GM23338 (cell line): Measurements from ENCODE around the gene CT47C1.
"Not testable (repeated sequence)": the region's sequence is repeated elsewhere in the genome, so short reads cannot be mapped to it uniquely, and the experiment has no call there.

Experiments used
- CREB1 ChIP-seq: fragments of 250-450 bp; sonication (Bioruptor Pico); IDR thresholded peaks from 2 replicates; pipeline ENCODE4 v1.5.0; 2020; ENCODE audit warnings: low read depth, mild to moderate bottlenecking, moderate library complexity
- EZH2 ChIP-seq: fragments of 200-600 bp; sonication (generic); IDR thresholded peaks from one replicate; pipeline ENCODE4 v1.8.0; 2017; ENCODE audit warnings: antibody characterized with exemption, mild to moderate bottlenecking, low read depth; ENCODE audit not compliant: unreplicated experiment
- EZH2phosphoT487 ChIP-seq: fragments of 200-600 bp; sonication (generic); IDR thresholded peaks from one replicate; pipeline ENCODE4 v1.8.1; 2018; ENCODE audit warnings: antibody characterized with exemption; ENCODE audit not compliant: unreplicated experiment
- JUNB ChIP-seq: IDR thresholded peaks from one replicate; pipeline ENCODE4 v1.6.1; 2016; ENCODE audit warnings: antibody characterized with exemption; ENCODE audit not compliant: unreplicated experiment
- NANOG ChIP-seq: IDR thresholded peaks from 2 replicates; pipeline ENCODE4 v1.6.1; 2016; ENCODE audit warnings: antibody characterized with exemption, borderline replicate concordance
- POLR2AphosphoS5 ChIP-seq: IDR thresholded peaks from 2 replicates; pipeline ENCODE4 v1.6.1; 2016; ENCODE audit warnings: antibody characterized with exemption, low read depth
- REST ChIP-seq: IDR thresholded peaks from one replicate; pipeline ENCODE4 v1.6.1; 2018; ENCODE audit warnings: antibody characterized with exemption; ENCODE audit not compliant: unreplicated experiment
- STAT1 ChIP-seq: IDR thresholded peaks from one replicate; pipeline ENCODE4 v1.6.1; 2016; ENCODE audit warnings: antibody characterized with exemption; ENCODE audit not compliant: unreplicated experiment
- ZNF114 ChIP-seq: fragments of 250-450 bp; sonication (Bioruptor Pico); IDR thresholded peaks from 2 replicates; pipeline ENCODE4 v1.5.0; 2020; ENCODE audit warnings: mild to moderate bottlenecking, moderate library complexity
- ZNF331 ChIP-seq: fragments of 250-450 bp; sonication (Bioruptor Pico); IDR thresholded peaks from 2 replicates; pipeline ENCODE4 v1.5.0; 2020; ENCODE audit warnings: low read depth, mild to moderate bottlenecking, moderate library complexity
- ZNF462 ChIP-seq: fragments of 250-450 bp; sonication (Bioruptor Pico); IDR thresholded peaks from 2 replicates; pipeline ENCODE4 v1.5.0; 2020; ENCODE audit warnings: mild to moderate bottlenecking, moderate library complexity
- TF ChIP-seq, protein P1 (sequence below), 2 experiments: fragments of 200-600 bp in 1 of 2; sonication (generic) in 1 of 2; conservative IDR thresholded peaks; 2 replicates each; pipeline versions ENCODE4 v1.5.1 to v1.6.1; 2016 to 2017; ENCODE audit warnings: antibody characterized with exemption in 2 of 2, low read depth in 2 of 2, mild to moderate bottlenecking in 2 of 2, moderate library complexity in 1 of 2
- TF ChIP-seq, protein P2 (sequence below): IDR thresholded peaks from 2 replicates; pipeline ENCODE4 v1.6.1; 2016; ENCODE audit warnings: antibody characterized with exemption

DNA sequence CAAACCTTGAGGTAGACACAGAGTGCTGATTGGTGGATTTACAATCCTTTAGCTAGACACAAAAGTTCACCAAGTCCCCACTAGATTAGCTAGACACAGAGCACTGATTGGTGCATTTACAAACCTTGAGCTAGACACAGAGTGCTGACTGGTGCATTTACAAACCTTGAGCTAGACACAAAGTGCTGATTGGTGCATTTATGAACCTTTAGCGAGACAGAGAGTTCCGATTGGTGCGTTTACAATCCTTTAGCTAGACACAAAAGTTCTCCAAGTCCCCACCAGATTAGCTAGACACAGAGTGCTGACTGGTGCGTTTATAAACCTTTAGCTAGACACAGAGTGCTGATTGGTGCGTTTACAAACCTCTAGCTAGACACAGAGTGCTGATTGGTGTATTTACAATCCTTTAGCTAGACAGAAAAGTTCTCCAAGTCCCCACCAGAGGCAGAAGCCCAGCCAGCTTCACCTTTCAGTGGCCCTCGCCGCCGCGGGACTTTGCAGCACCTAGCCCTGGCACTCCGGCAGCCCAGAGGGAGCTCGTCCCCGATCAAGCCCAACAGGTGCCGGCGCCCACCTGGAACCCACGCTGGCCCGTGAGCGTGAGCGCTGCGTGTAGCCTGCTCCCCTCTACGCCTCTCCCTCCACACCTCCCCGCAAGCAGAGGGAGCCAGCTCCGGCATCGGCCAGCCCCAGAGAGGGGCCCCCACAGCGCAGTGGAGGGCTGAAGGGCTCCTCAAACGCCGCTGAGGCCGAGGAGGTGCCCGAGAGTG lies 44.6 kb upstream of the CT47C1 start:
- TF ChIP-seq, protein P1, sequence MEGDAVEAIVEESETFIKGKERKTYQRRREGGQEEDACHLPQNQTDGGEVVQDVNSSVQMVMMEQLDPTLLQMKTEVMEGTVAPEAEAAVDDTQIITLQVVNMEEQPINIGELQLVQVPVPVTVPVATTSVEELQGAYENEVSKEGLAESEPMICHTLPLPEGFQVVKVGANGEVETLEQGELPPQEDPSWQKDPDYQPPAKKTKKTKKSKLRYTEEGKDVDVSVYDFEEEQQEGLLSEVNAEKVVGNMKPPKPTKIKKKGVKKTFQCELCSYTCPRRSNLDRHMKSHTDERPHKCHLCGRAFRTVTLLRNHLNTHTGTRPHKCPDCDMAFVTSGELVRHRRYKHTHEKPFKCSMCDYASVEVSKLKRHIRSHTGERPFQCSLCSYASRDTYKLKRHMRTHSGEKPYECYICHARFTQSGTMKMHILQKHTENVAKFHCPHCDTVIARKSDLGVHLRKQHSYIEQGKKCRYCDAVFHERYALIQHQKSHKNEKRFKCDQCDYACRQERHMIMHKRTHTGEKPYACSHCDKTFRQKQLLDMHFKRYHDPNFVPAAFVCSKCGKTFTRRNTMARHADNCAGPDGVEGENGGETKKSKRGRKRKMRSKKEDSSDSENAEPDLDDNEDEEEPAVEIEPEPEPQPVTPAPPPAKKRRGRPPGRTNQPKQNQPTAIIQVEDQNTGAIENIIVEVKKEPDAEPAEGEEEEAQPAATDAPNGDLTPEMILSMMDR (conservative IDR thresholded peaks at IDR 0.05; ENCODE audit: low read depth in 2 of 2), result not testable (repeated sequence)
- TF ChIP-seq REST, EZH2, JUNB, POLR2AphosphoS5, EZH2phosphoT487, CREB1, ZNF462, ZNF331, ZNF114, NANOG, STAT1: not testable (repeated sequence)
- TF ChIP-seq, protein P2, sequence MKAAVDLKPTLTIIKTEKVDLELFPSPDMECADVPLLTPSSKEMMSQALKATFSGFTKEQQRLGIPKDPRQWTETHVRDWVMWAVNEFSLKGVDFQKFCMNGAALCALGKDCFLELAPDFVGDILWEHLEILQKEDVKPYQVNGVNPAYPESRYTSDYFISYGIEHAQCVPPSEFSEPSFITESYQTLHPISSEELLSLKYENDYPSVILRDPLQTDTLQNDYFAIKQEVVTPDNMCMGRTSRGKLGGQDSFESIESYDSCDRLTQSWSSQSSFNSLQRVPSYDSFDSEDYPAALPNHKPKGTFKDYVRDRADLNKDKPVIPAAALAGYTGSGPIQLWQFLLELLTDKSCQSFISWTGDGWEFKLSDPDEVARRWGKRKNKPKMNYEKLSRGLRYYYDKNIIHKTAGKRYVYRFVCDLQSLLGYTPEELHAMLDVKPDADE, result not testable (repeated sequence)
